Type B pancreatic cell (in vitro differentiated cells): ENCODE data around the gene ZNF547. TPM values are rescaled to one million over a fixed set of nuclear protein-coding genes. Genes with fewer than 3 reads are reported as not detected.
A peak's percentile ranks its signal among the peaks of the same experiment; 100 is the strongest.

Experiments
- DNase-seq: peaks from one replicate; pipeline ENCODE4 v3.0.0; 2021; ENCODE audit warnings: mixed read lengths; ENCODE audit not compliant: unreplicated experiment; ENCODE audit errors: extremely low spot score
- H3K27ac Mint-ChIP-seq: 2 replicates; pipeline ENCODE4 v1.8.0; 2021; ENCODE audit warnings: mild to moderate bottlenecking, mixed read lengths
- H3K27me3 Mint-ChIP-seq: 2 replicates; pipeline ENCODE4 v1.8.0; 2021; ENCODE audit warnings: mixed read lengths
- H3K36me3 Mint-ChIP-seq: 2 replicates; pipeline ENCODE4 v1.8.0; 2021; ENCODE audit warnings: mixed read lengths
- H3K4me1 Mint-ChIP-seq: one replicate; pipeline ENCODE4 v1.8.0; 2021; ENCODE audit warnings: mixed read lengths; ENCODE audit not compliant: unreplicated experiment
- H3K4me3 Mint-ChIP-seq: 2 replicates; pipeline ENCODE4 v1.8.0; 2021; ENCODE audit warnings: mild to moderate bottlenecking, mixed read lengths
- H3K9me3 Mint-ChIP-seq: 2 replicates; pipeline ENCODE4 v1.8.0; 2021; ENCODE audit warnings: mixed read lengths
- total RNA-seq: library from RNA; stranded (reverse); gene quantifications from 2 replicates; pipeline ENCODE4 v1.2.1, GENCODE V29; 2021; ENCODE audit warnings: low replicate concordance
- TF ChIP-seq, protein P1 (sequence below): fragments of 200-600 bp; sonication (generic); conservative IDR thresholded peaks from 2 replicates; pipeline ENCODE4 v1.5.0; 2021; ENCODE audit warnings: antibody characterized with exemption, mild to moderate bottlenecking

The ZNF547 gene
- total RNA-seq, 1 donor from 2014 or later: 4.9 TPM

DNA sequence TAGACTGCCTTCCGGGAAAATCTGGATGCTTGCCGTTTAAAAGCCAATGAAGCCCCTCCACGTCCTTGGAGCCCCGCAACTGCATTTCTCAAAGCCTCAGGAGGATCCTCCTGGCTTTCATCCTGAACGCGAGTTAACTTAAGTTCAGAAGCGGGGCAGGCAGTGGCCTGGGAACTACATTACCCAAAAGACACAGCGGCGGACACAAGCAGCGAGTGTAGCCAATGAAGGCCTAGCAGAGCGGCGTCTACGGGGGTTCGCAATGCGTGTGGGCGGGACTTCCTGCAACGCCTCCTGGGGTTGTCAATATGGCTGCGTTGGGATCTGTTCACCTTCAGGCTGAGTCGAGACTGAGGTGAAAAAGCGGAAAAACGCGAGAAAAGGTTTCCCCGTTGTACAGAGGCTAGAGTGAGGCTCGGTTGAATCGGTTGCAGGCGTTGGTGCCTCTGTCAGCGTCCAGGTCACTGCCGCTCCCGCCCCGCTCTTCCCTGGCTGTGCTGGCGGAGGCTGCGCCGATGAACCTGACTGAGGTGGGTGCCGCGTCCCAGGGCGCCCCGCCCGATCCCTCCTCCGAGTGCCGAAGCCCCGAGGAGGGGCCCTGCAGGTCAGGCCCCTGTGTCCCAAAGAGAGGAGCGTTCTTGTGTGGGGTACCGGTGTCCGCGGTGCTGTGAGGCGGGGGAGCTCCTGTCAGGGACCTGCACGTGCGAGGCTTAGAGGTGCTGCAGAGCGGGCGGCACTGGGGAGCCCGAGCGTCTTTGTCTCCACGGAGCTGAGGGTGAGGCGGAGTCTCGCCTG, 47.7 kb downstream of the ZNF547 start, which contains the start of gene ZNF17:
ZNF17 (plus strand) TSS at position 285 of the 795 bp plus-strand sequence. CDS start 2,455 bp downstream, outside the sequence.
- H3K27me3 Mint-ChIP-seq: no peaks in the 10 kb centered on the region
- peaks cover 14% of the 10 kb centered on the region for H3K4me1 Mint-ChIP-seq
- DNase-seq: peak; percentile 89
- H3K36me3 Mint-ChIP-seq: peaks cover 18% of the 10 kb centered on the region
- TF ChIP-seq, protein P1, sequence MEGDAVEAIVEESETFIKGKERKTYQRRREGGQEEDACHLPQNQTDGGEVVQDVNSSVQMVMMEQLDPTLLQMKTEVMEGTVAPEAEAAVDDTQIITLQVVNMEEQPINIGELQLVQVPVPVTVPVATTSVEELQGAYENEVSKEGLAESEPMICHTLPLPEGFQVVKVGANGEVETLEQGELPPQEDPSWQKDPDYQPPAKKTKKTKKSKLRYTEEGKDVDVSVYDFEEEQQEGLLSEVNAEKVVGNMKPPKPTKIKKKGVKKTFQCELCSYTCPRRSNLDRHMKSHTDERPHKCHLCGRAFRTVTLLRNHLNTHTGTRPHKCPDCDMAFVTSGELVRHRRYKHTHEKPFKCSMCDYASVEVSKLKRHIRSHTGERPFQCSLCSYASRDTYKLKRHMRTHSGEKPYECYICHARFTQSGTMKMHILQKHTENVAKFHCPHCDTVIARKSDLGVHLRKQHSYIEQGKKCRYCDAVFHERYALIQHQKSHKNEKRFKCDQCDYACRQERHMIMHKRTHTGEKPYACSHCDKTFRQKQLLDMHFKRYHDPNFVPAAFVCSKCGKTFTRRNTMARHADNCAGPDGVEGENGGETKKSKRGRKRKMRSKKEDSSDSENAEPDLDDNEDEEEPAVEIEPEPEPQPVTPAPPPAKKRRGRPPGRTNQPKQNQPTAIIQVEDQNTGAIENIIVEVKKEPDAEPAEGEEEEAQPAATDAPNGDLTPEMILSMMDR: no peak
- H3K4me3 Mint-ChIP-seq: peak within 1 kb of the TSS; percentile 93
- peaks cover 10% of the 10 kb centered on the region for H3K9me3 Mint-ChIP-seq
- H3K27ac Mint-ChIP-seq: peak within 1 kb of the TSS; percentile 66

GRCh38 chr19:57419439-57419838, 56.1 kb downstream of the ZNF547 start:
- peaks cover 21% of the 10 kb centered on the region for H3K9me3 Mint-ChIP-seq
- DNase-seq: peak; percentile 11
- no peaks in the 10 kb centered on the region for H3K4me1 Mint-ChIP-seq
- no peak overlapping the region for H3K4me3 Mint-ChIP-seq
- TF ChIP-seq, protein P1: no peak
- no peak overlapping the region for H3K27ac Mint-ChIP-seq
- H3K36me3 Mint-ChIP-seq: peaks cover 66% of the 10 kb centered on the region
- H3K27me3 Mint-ChIP-seq: no peaks in the 10 kb centered on the region

- H3K27ac Mint-ChIP-seq: no peak overlapping the region
- peaks cover 53% of the 10 kb centered on the region for H3K36me3 Mint-ChIP-seq
- DNase-seq: no peak
- TF ChIP-seq, protein P1: no peak
- peaks cover 11% of the 10 kb centered on the region for H3K9me3 Mint-ChIP-seq
- H3K4me3 Mint-ChIP-seq: no peak overlapping the region
- H3K4me1 Mint-ChIP-seq: no peaks in the 10 kb centered on the region
- H3K27me3 Mint-ChIP-seq: no peaks in the 10 kb centered on the region
These were observed 57.7 kb downstream of the ZNF547 start for GRCh38 chr19:57421037-57421436.

Other genes with a start within 250 kb of the ZNF547 start
- gene USP29, start 243.6 kb upstream of the ZNF547 start, total RNA-seq: not detected in 2 replicates
- gene ZIM3, start 218.3 kb upstream of the ZNF547 start, total RNA-seq: not detected in 2 replicates
- not detected in 2 replicates for gene DUXA, start 196.1 kb upstream of the ZNF547 start, total RNA-seq
- gene ZNF264, start 172.1 kb upstream of the ZNF547 start, total RNA-seq: 37.0 and 42.5 TPM in 2 replicates
- gene AURKC, start 132.5 kb upstream of the ZNF547 start, total RNA-seq: 0.34 and 0.55 TPM in 2 replicates
- 16.8 and 16.9 TPM in 2 replicates for gene ZNF805, start 122.9 kb upstream of the ZNF547 start, total RNA-seq
- gene ZNF460, start 83.1 kb upstream of the ZNF547 start, total RNA-seq: 58.4 and 66.1 TPM in 2 replicates
- 8.3 and 9.8 TPM in 2 replicates for gene ZNF543, start 43.1 kb upstream of the ZNF547 start, total RNA-seq
- gene ZNF304, start 12.3 kb upstream of the ZNF547 start, total RNA-seq: 12.1 and 12.2 TPM in 2 replicates
- gene TRAPPC2B, start within 50 bp of the ZNF547 start, total RNA-seq: 11.9 and 12.3 TPM in 2 replicates
- 23.9 and 28.2 TPM in 2 replicates for gene ZNF548, start 26.3 kb downstream of the ZNF547 start, total RNA-seq
- 13.3 and 13.9 TPM in 2 replicates for gene ZNF17, start 47.6 kb downstream of the ZNF547 start, total RNA-seq
- 17.5 and 26.6 TPM in 2 replicates for gene ZNF749, start 71.8 kb downstream of the ZNF547 start, total RNA-seq
- 0.94 and 1.6 TPM in 2 replicates for gene VN1R1, start 93.6 kb downstream of the ZNF547 start, total RNA-seq
- gene ZNF772, start 114.0 kb downstream of the ZNF547 start, total RNA-seq: 16.6 and 18.0 TPM in 2 replicates
- 15.4 and 18.4 TPM in 2 replicates for gene ZNF419, start 124.2 kb downstream of the ZNF547 start, total RNA-seq
- 9.6 and 9.8 TPM in 2 replicates for gene ZNF773, start 136.4 kb downstream of the ZNF547 start, total RNA-seq
- 8.5 and 9.2 TPM in 2 replicates for gene ZNF549, start 163.8 kb downstream of the ZNF547 start, total RNA-seq
- 15.9 and 18.7 TPM in 2 replicates for gene ZNF550, start 196.3 kb downstream of the ZNF547 start, total RNA-seq
- gene ZNF416, start 215.4 kb downstream of the ZNF547 start, total RNA-seq: 9.1 and 10.3 TPM in 2 replicates
- 11.5 and 17.6 TPM in 2 replicates for gene ZIK1, start 220.6 kb downstream of the ZNF547 start, total RNA-seq
- 4.8 and 4.9 TPM in 2 replicates for gene ZNF530, start 236.3 kb downstream of the ZNF547 start, total RNA-seq